ENCODE results near the gene GPATCH1. TPM values are rescaled to one million over a fixed set of nuclear protein-coding genes. Genes with fewer than 3 reads are reported as not detected.

Gene GPATCH1
- total RNA-seq, 1 experiment from 2014 or later, result 34.7 TPM

DNA sequence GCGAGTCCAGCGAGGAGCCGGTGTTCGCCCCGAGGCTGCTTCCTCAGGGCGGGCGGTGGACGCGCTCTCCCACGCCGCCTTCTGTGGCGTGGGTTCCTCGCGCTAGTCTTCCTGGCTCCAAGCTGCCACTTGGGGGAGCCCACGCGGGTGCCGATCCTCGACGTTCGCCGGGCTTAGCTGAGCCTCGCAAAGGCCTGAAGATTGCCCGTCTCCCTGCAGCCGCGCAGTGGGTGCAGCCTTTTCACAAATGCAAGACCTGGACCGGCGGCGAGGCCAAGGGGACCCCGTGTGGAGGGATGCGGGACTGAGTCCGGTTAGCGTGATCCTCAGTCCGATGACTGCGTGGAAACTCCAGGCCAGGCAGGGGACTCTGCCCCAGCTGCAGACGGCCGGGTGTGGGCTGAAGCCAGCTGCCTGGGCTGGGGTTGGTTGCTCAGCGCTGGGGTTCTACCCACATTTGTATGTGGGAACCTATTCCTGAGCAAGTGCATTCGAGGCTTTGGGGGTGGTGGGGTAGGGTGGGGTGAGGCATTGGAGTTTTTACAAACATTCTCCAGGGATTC is 96.5 kb downstream of the GPATCH1 start:
- ChIA-PET CTCF (interaction anchor here (0.5 to 1.7 kb wide), 6 partner anchors 21 to 1026 kb away, joined by 3 to 7 read pairs (median 4); no protein-coding TSS in a partner anchor), POLR2A (interaction anchor here (0.5 to 0.8 kb wide), 2 partner anchors 31 to 114 kb away, joined by 5 to 7 read pairs; no protein-coding TSS in a partner anchor)
- peak; percentile 56 for ATAC-seq
- Histone ChIP-seq H3K27me3 (ENCODE audit: control insufficient read depth, insufficient read depth, low read length) (no peaks in the 10 kb centered on the region), H3K4me1 (ENCODE audit: control insufficient read depth, insufficient read depth, low read length) (peaks cover 25% of the 10 kb centered on the region), H3K36me3 (ENCODE audit: control insufficient read depth, insufficient read depth, low read length) (no peaks in the 10 kb centered on the region; the same call in 1 of the 2 replicates), H3K9me3 (ENCODE audit: control insufficient read depth, insufficient read depth, low read depth, low read length) (no peaks in the 10 kb centered on the region), H3K4me3 (ENCODE audit: low read depth in 2 of 2, low read length in 2 of 2) (peak overlapping the region; percentile 73 to 94), H3K27ac (ENCODE audit: low read length) (peak overlapping the region; percentile 49)
- in situ Hi-C loops (cut with HindIII; ENCODE audit: low pct_unique_long_range_greater_than_20kb, low sequenced_read_pairs) (no loop called here), intact Hi-C loops (cut with micrococcal nuclease; ENCODE audit: unreplicated experiment) (no loop called here)
- BruUV-seq (replicated peaks), result no TSS peak
- TF ChIP-seq POLR2AphosphoS5 (IDR thresholded peaks at IDR 0.05; ENCODE audit: low read depth, low read length) (no peak), SIN3A (IDR thresholded peaks at IDR 0.05; ENCODE audit: borderline replicate concordance, insufficient read depth, low read depth, low read length) (no peak), CTCF (IDR thresholded peaks at IDR 0.05) (peak; percentile 20; the same call in 1 of the 2 replicates), TCF7L2 (IDR thresholded peaks at IDR 0.05; ENCODE audit: low read depth, low read length) (no peak)
- TF ChIP-seq, protein P1, sequence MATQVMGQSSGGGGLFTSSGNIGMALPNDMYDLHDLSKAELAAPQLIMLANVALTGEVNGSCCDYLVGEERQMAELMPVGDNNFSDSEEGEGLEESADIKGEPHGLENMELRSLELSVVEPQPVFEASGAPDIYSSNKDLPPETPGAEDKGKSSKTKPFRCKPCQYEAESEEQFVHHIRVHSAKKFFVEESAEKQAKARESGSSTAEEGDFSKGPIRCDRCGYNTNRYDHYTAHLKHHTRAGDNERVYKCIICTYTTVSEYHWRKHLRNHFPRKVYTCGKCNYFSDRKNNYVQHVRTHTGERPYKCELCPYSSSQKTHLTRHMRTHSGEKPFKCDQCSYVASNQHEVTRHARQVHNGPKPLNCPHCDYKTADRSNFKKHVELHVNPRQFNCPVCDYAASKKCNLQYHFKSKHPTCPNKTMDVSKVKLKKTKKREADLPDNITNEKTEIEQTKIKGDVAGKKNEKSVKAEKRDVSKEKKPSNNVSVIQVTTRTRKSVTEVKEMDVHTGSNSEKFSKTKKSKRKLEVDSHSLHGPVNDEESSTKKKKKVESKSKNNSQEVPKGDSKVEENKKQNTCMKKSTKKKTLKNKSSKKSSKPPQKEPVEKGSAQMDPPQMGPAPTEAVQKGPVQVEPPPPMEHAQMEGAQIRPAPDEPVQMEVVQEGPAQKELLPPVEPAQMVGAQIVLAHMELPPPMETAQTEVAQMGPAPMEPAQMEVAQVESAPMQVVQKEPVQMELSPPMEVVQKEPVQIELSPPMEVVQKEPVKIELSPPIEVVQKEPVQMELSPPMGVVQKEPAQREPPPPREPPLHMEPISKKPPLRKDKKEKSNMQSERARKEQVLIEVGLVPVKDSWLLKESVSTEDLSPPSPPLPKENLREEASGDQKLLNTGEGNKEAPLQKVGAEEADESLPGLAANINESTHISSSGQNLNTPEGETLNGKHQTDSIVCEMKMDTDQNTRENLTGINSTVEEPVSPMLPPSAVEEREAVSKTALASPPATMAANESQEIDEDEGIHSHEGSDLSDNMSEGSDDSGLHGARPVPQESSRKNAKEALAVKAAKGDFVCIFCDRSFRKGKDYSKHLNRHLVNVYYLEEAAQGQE (IDR thresholded peaks at IDR 0.05; ENCODE audit: insufficient read depth in 1 of 2, low read depth in 2 of 2, low read length in 1 of 2), result no peak
- DNase-seq (ENCODE audit: low read depth, low spot score), result no peak

Other genes starting within 250 kb of the GPATCH1 start
- 0.28 TPM for gene SLC7A9, start 211.4 kb upstream of the GPATCH1 start, total RNA-seq (2021; ENCODE audit: unreplicated experiment)
- gene CEP89, start 109.2 kb upstream of the GPATCH1 start, total RNA-seq (2021; ENCODE audit: unreplicated experiment), result 39.9 TPM
- 16.0 TPM for gene FAAP24, start 108.9 kb upstream of the GPATCH1 start, total RNA-seq (2021; ENCODE audit: unreplicated experiment)
- gene RHPN2, start 16.3 kb upstream of the GPATCH1 start, total RNA-seq (2021; ENCODE audit: unreplicated experiment), result 227 TPM
- gene WDR88, start 50.9 kb downstream of the GPATCH1 start, total RNA-seq (2021; ENCODE audit: unreplicated experiment), result 0.31 TPM
- 28.6 TPM for gene LRP3, start 113.1 kb downstream of the GPATCH1 start, total RNA-seq (2021; ENCODE audit: unreplicated experiment)
- gene SLC7A10, start 144.7 kb downstream of the GPATCH1 start, total RNA-seq (2021; ENCODE audit: unreplicated experiment), result 1.1 TPM
- gene CEBPA, start 221.4 kb downstream of the GPATCH1 start, total RNA-seq (2021; ENCODE audit: unreplicated experiment), result 1.6 TPM